Measurements from ENCODE around the gene DENR.

- TF ChIP-seq CTCF (IDR thresholded peaks at IDR 0.05; ENCODE audit: insufficient read depth, low read length), result no peak
- TF ChIP-seq POLR2AphosphoS5 (IDR thresholded peaks at IDR 0.05; ENCODE audit: low read depth), result no peak
- TF ChIP-seq REST (IDR thresholded peaks at IDR 0.05; ENCODE audit: insufficient replicate concordance, low read depth), result no peak
- TF ChIP-seq GABPA (IDR thresholded peaks at IDR 0.05; ENCODE audit: low read depth), result no peak
Measured at GRCh38 chr12:122795807-122796206, 43.2 kb downstream of the DENR start.

All from HL-60 (cell line).